ENCODE measurements around the gene AFAP1. TPM values are rescaled to one million over a fixed set of nuclear protein-coding genes. Genes with fewer than 3 reads are reported as not detected.

AFAP1 gene
- total and polyA plus RNA-seq, 8 donors, result 3.2 to 15.9 (median 6.3) TPM

DNA sequence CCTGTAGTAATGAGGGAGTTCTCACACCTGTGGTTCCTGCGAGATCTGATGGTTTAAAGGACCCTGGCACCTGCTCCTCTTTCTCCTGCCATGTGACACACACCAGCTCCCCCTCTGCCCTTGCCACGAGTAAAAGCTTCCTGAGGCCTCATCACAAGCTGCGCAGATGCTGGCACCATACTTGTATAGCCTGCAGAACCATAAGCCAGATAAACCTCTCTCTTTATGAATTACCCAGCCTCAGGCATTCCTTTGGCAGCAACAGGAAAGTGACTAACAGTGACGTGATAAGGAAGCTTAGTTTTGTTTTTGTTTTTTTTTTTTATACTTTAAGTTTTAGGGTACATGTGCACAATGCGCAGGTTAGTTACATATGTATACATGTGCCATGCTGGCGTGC lies 130.9 kb downstream of the AFAP1 start:
- no peak for DNase-seq
- TF ChIP-seq CTCF (IDR thresholded peaks at IDR 0.05), result no peak
- intact Hi-C loops (cut with DNase I), result no loop called here
- H3K4me3 ChIP-seq, result no peak overlapping the region
- ATAC-seq, result no peak
- no peaks in the 10 kb centered on the region for H3K27me3 ChIP-seq
- no peaks in the 10 kb centered on the region for H3K9me3 ChIP-seq
- 84 to 87% methylated on average over 6 of the region's 6 CpGs for WGBS, 2 donors
- no peak overlapping the region for H3K27ac ChIP-seq
- peaks cover 11 to 29% (median 27%) of the 10 kb centered on the region in 3 donors for H3K4me1 ChIP-seq
- no peaks in the 10 kb centered on the region for H3K36me3 ChIP-seq
- FAIRE-seq, result no peak

DNA sequence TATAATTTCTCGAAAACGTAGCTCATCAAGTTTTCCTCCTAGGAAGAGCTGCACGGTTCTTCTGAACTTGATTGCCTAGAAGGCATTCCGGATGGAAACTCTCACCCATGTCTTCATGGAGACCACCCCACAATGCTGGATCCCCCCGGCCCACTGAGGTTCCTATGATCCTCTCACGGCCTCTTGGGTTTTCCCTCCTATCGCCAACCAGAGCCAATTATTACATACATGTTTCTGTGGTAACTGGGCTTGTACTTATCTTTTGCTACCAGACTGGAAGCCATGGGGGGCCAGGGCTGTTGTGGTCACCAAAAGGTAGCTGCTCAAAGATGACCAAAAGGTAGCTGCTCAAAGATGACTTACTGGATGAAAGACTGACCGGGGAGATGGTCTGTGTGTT lies 131.5 kb downstream of the AFAP1 start:
- WGBS, 2 donors, result 94% methylated on average over 8 of the region's 8 CpGs
- Histone ChIP-seq H3K4me1 (peaks cover 6 to 23% (median 21%) of the 10 kb centered on the region in 3 donors), H3K27ac (no peak overlapping the region), H3K36me3 (no peaks in the 10 kb centered on the region), H3K9me3 (no peaks in the 10 kb centered on the region), H3K27me3 (no peaks in the 10 kb centered on the region), H3K4me3 (no peak overlapping the region)
- intact Hi-C loops (cut with DNase I), result no loop called here
- TF ChIP-seq CTCF (IDR thresholded peaks at IDR 0.05), result no peak
- FAIRE-seq (no peak), ATAC-seq (no peak), DNase-seq (no peak)

- ATAC-seq, result no peak
- H3K4me3 ChIP-seq, result no peak overlapping the region
- peaks cover 6 to 21% (median 17%) of the 10 kb centered on the region in 3 donors for H3K4me1 ChIP-seq
- no peaks in the 10 kb centered on the region for H3K36me3 ChIP-seq
- H3K27me3 ChIP-seq, result no peaks in the 10 kb centered on the region
- intact Hi-C loops (cut with DNase I), result no loop called here
- no peak for DNase-seq
- peak overlapping the region in 3 of 4 donors; percentile 37 to 66 (median 53) for H3K27ac ChIP-seq
- TF ChIP-seq CTCF (IDR thresholded peaks at IDR 0.05), result no peak
- H3K9me3 ChIP-seq, result no peaks in the 10 kb centered on the region
- 83 to 89% methylated on average over 12 of the region's 12 CpGs for WGBS, 2 donors
- no peak for FAIRE-seq
Measured at GRCh38 chr4:7807351-7807921, 132.2 kb downstream of the AFAP1 start.

GRCh38 chr4:7806338-7807090 lies 133.1 kb downstream of the AFAP1 start:
- H3K4me3 ChIP-seq, result no peak overlapping the region
- H3K36me3 ChIP-seq, result no peaks in the 10 kb centered on the region
- intact Hi-C loops (cut with DNase I), result no loop called here
- DNase-seq (peak in 3 of 6 donors; percentile 21 to 52 (median 37)), FAIRE-seq (no peak), ATAC-seq (peak; percentile 27 to 42 (median 32))
- H3K27me3 ChIP-seq, result no peaks in the 10 kb centered on the region
- no peaks in the 10 kb centered on the region for H3K9me3 ChIP-seq
- peaks cover 6 to 21% (median 17%) of the 10 kb centered on the region in 3 donors for H3K4me1 ChIP-seq
- no peak for TF ChIP-seq CTCF (IDR thresholded peaks at IDR 0.05)
- peak overlapping the region; percentile 49 to 70 (median 60) for H3K27ac ChIP-seq
- 65 to 69% methylated on average over 11 of the region's 11 CpGs for WGBS, 2 donors
